GM12878 (cell line): ENCODE data around the gene DALRD3. TPM values are rescaled to one million over a fixed set of nuclear protein-coding genes. Genes with fewer than 3 reads are reported as not detected.

Source experiments
- ATAC-seq: fragments of 200-7000 bp; cut with Tn5 transposase; 3 replicates; pipeline ENCODE4 v1.9.1; 2020; ENCODE audit warnings: mild to moderate bottlenecking, moderate library complexity
- BruUV-seq: library from RNA; stranded (reverse); fragments of 400-500 nt; replicated peaks from 2 replicates; lab custom pipeline; 2021; lab: Mats Ljungman, UMichigan
- CTCF ChIA-PET: fragments of 300-600 bp; sonication (Branson Sonifier 250); formaldehyde crosslinking; extraction: SDS; loops from one replicate; lab custom pipeline; 2021; ENCODE audit warnings: inconsistent platforms; lab: Yijun Ruan, JAX
- POLR2A ChIA-PET: fragments of 350-600 bp; formaldehyde crosslinking; extraction: SDS; loops from one replicate; lab custom pipeline; 2021; ENCODE audit warnings: inconsistent platforms; lab: Charles Lee
- RAD21 ChIA-PET: fragments of 300-600 bp; sonication (Branson Sonifier 250); formaldehyde crosslinking; loops from one replicate; lab custom pipeline; 2023; ENCODE audit warnings: antibody characterized with exemption; ENCODE audit not compliant: unreplicated experiment; lab: Charles Lee
- SMC1A ChIA-PET: fragments of 300-600 bp; sonication (Branson Sonifier 250); formaldehyde crosslinking; loops from one replicate; lab custom pipeline; 2023; ENCODE audit not compliant: unreplicated experiment, uncharacterized antibody; lab: Charles Lee
- DNase-seq: peaks from one replicate; pipeline ENCODE4 v3.0.0-alpha.2; 2011; ENCODE audit warnings: low read depth, low spot score
- FAIRE-seq: peaks from 3 replicates; lab custom pipeline; 2011; peaks lifted over from hg19 to GRCh38; lab: Jason Lieb, UNC
- H2AFZ ChIP-seq: 2 replicates; pipeline ENCODE4 v1.6.0; 2011; ENCODE audit warnings: low read depth, low read length, control low read depth; ENCODE audit not compliant: control insufficient read depth
- H3K27ac ChIP-seq: 2 replicates; pipeline ENCODE4 v1.5.1; 2011; ENCODE audit warnings: control low read depth; ENCODE audit not compliant: control insufficient read depth, insufficient read depth
- H3K27me3 ChIP-seq, 2 experiments: replicated peaks in 1 of 2; 2 replicates each; pipeline versions ENCODE4 v1.6.0 to v1.6.1; 2011; ENCODE audit warnings: low read length in 1 of 2; ENCODE audit not compliant: control insufficient read depth in 2 of 2, insufficient read depth in 2 of 2
- H3K36me3 ChIP-seq, 2 experiments: 2 replicates each; pipeline ENCODE4 v1.5.1; 2011; ENCODE audit warnings: low read length in 1 of 2; ENCODE audit not compliant: control insufficient read depth in 2 of 2, insufficient read depth in 2 of 2
- H3K4me1 ChIP-seq: 2 replicates; pipeline ENCODE4 v1.6.1; 2011; ENCODE audit warnings: mild to moderate bottlenecking, low read length, moderate library complexity, mixed read lengths; ENCODE audit not compliant: control insufficient read depth, insufficient read depth
- H3K4me2 ChIP-seq: 2 replicates; pipeline ENCODE4 v1.6.0; 2011; ENCODE audit warnings: control low read depth; ENCODE audit not compliant: control insufficient read depth, insufficient read depth
- H3K4me3 ChIP-seq: fragments of 200-600 bp; sonication (generic); 2 replicates; pipeline ENCODE4 v1.5.1; 2016
- H3K79me2 ChIP-seq: 2 replicates; pipeline ENCODE4 v1.6.0; 2011; ENCODE audit warnings: low read length; ENCODE audit not compliant: control insufficient read depth, insufficient read depth
- H3K9ac ChIP-seq: 2 replicates; pipeline ENCODE4 v1.8.0; 2011; ENCODE audit warnings: low read length, control low read depth, mixed read lengths; ENCODE audit not compliant: control insufficient read depth, insufficient read depth
- H3K9me3 ChIP-seq: replicated peaks from 3 replicates; pipeline ENCODE4 v1.5.1; 2011; ENCODE audit warnings: mild to moderate bottlenecking, low read length; ENCODE audit not compliant: control insufficient read depth, insufficient read depth
- H4K20me1 ChIP-seq: 2 replicates; pipeline ENCODE4 v1.6.0; 2011; ENCODE audit not compliant: control insufficient read depth, insufficient read depth
- CHD2 ChIP-seq: IDR thresholded peaks from 2 replicates; pipeline ENCODE4 v1.6.1; 2011; ENCODE audit warnings: low read depth, low read length, improper control_type of control experiment, borderline replicate concordance
- NR2C2 ChIP-seq: IDR thresholded peaks from 2 replicates; pipeline ENCODE4 v1.6.1; 2011; ENCODE audit warnings: borderline replicate concordance, low read depth; ENCODE audit not compliant: control insufficient read depth, insufficient read length
- PAX8 ChIP-seq: fragments of 450-650 bp; IDR thresholded peaks from 2 replicates; pipeline ENCODE4 v1.6.1; 2017; ENCODE audit warnings: mild to moderate bottlenecking, moderate library complexity
- POLR2AphosphoS5 ChIP-seq: IDR thresholded peaks from 2 replicates; pipeline ENCODE4 v1.6.1; 2011; ENCODE audit warnings: mild to moderate bottlenecking, low read length, inconsistent platforms
- ZBED1 ChIP-seq: IDR thresholded peaks from 2 replicates; pipeline ENCODE4 v1.6.1; 2016; ENCODE audit warnings: borderline replicate concordance
- WGBS: methylation state at CpG from one replicate; pipeline ENCODE4 v1.1.6; 2016; ENCODE audit warnings: low lambda C conversion rate; ENCODE audit not compliant: insufficient replicate concordance, insufficient coverage; ENCODE audit errors: missing lambda C conversion rate; 5-methylcytosine and 5-hydroxymethylcytosine counted together
- in situ Hi-C: fragments of 300-500 bp; cut with MboI; formaldehyde crosslinking; loops from 9 replicates; pipeline ENCODE4 v1.14.3; 2018; ENCODE audit warnings: mixed read lengths
- intact Hi-C: fragments of 100-400 bp; cut with micrococcal nuclease; formaldehyde crosslinking; loops from one replicate; pipeline ENCODE4 v1.14.2; 2022; ENCODE audit not compliant: unreplicated experiment
- polyA plus RNA-seq, 11 experiments: library from polyadenylated mRNA; depleted of rRNA in 4 of 11; unstranded in 6 of 11; stranded (reverse) in 5 of 11; fragments of >200 nt; fragmentation: Nextera tagmentation in 4 of 11; fragmentation: Illumina TruSeq in 1 of 11; extraction: Ambion mirVana in 4 of 11; extraction: Trizol in 1 of 11; gene quantifications; 1 replicate in 1 of 11; 2 replicates in 10 of 11; pipeline versions ENCODE4 v1.2.1 to v1.2.3, GENCODE V29; 2011 to 2016; ENCODE audit warnings: inconsistent platforms in 2 of 11, missing spikeins in 2 of 11, low read depth in 1 of 11
- total RNA-seq, 4 experiments: library from RNA; depleted of rRNA in 3 of 4; stranded (reverse); fragments of >200 nt in 3 of 4; fragmentation: Illumina TruSeq in 1 of 4; extraction: Trizol in 1 of 4; gene quantifications; 2 replicates each; pipeline versions ENCODE4 v1.2.1 to v1.2.3, GENCODE V29; 2013 to 2021

DALRD3 gene
- total and polyA plus RNA-seq, 10 of the 15 experiments (the other 5 are each of a cell fraction or from before 2014, with no cell fraction given) = 10.1 to 28.2 (median 21.6) TPM

GRCh38 chr3:49025793-49026520 lies 7.6 kb upstream of the DALRD3 start:
- in situ Hi-C loops = no loop called here
- SMC1A ChIA-PET = interaction anchor here (6.1 kb wide), 1 partner anchor 37 kb away, joined by 31 read pairs; the partner anchor contains the start of gene P4HTM
- RAD21 ChIA-PET = no interaction called here
- CTCF ChIA-PET = interaction anchor here (0.5 to 3.0 kb wide), 6 partner anchors 9 to 942 kb away, joined by 3 to 15 read pairs (median 4); partner anchors contain the start of gene WDR6
- H3K36me3 ChIP-seq = peaks cover 25 to 26% of the 10 kb centered on the region in 2 experiments
- H3K9me3 ChIP-seq = no peaks in the 10 kb centered on the region
- 90% methylated on average over 8 of the region's 8 CpGs for WGBS
- no peak overlapping the region for H2AFZ ChIP-seq
- peaks cover 16% of the 10 kb centered on the region for H3K4me1 ChIP-seq
- intact Hi-C loops = loop anchor here (10.0 kb wide), 2 partner anchors 319 to 649 kb away; partner anchors contain the start of genes APEH and USP4
- no peaks in the 10 kb centered on the region for H3K27me3 ChIP-seq
- H3K79me2 ChIP-seq = peaks cover 51% of the 10 kb centered on the region
- no peak overlapping the region for H3K4me2 ChIP-seq
- no TSS peak for BruUV-seq
- POLR2A ChIA-PET = interaction anchor here (0.9 to 1.9 kb wide), 4 partner anchors 19 to 95 kb away, joined by 3 to 6 read pairs (median 4); partner anchors contain the start of gene WDR6
- H3K27ac ChIP-seq = no peak overlapping the region
- H3K4me3 ChIP-seq = no peak overlapping the region
- H4K20me1 ChIP-seq = no peaks in the 10 kb centered on the region
- FAIRE-seq = no peak
- TF ChIP-seq ZBED1 = peak; percentile 57; the same call in 1 of the 2 replicates
- no peak for TF ChIP-seq PAX8
- peak; percentile 19; the same call in 1 of the 2 replicates for TF ChIP-seq POLR2AphosphoS5
- TF ChIP-seq NR2C2 = no peak
- TF ChIP-seq CHD2 = no peak
- no peak for ATAC-seq
- H3K9ac ChIP-seq = no peak overlapping the region
- DNase-seq = no peak
